ENCODE measurements around the gene CITED1.

GRCh38 chrX:72254816-72255215 is 50.9 kb downstream of the CITED1 start:
- TF ChIP-seq POLR2AphosphoS5 (IDR thresholded peaks at IDR 0.05; ENCODE audit: insufficient read depth, low read depth, low read length) (no peak), EZH2 (IDR thresholded peaks at IDR 0.05; ENCODE audit: borderline replicate concordance, low read depth, low read length, severe bottlenecking) (no peak), CTCF (IDR thresholded peaks at IDR 0.05; ENCODE audit: extremely low read depth in 1 of 2, insufficient read depth in 1 of 2, low read depth in 1 of 2, low read length in 2 of 2) (no peak), FOS (IDR thresholded peaks at IDR 0.05; ENCODE audit: borderline replicate concordance, insufficient read depth, low read length) (no peak), POLR2A (IDR thresholded peaks at IDR 0.05; ENCODE audit: low read depth, low read length) (no peak), MAX (IDR thresholded peaks at IDR 0.05; ENCODE audit: insufficient read depth, insufficient read length) (no peak), GATA2 (IDR thresholded peaks at IDR 0.05; ENCODE audit: insufficient read depth, insufficient read length, low read depth, low read length) (no peak)
